OCI-LY7 (cell line): Measurements from ENCODE around the gene KLK13. TPM values are rescaled to one million over a fixed set of nuclear protein-coding genes. Genes with fewer than 3 reads are reported as not detected.

Experiments used
- BruUV-seq: library from RNA; stranded (reverse); fragments of 400-500 nt; replicated peaks from 2 replicates; lab custom pipeline; 2021; lab: Mats Ljungman, UMichigan
- CTCF ChIA-PET: fragments of 300-600 bp; sonication (Branson Sonifier 250); formaldehyde crosslinking; loops from one replicate; lab custom pipeline; 2022; ENCODE audit warnings: antibody characterized with exemption; ENCODE audit not compliant: unreplicated experiment; lab: Charles Lee
- POLR2A ChIA-PET: fragments of 300-600 bp; sonication (Branson Sonifier 250); formaldehyde crosslinking; loops from one replicate; lab custom pipeline; 2022; ENCODE audit warnings: antibody characterized with exemption; lab: Charles Lee
- DNase-seq: peaks from one replicate; pipeline ENCODE4 v3.0.0-alpha.2; 2015; ENCODE audit warnings: low spot score
- H2AFZ ChIP-seq: fragments of 200-600 bp; sonication (generic), shearing (Covaris generic); 2 replicates; pipeline ENCODE4 v1.6.1; 2014; ENCODE audit warnings: mild to moderate bottlenecking, antibody characterized with exemption, low read length, moderate library complexity
- H3K27ac ChIP-seq: fragments of 200-600 bp; sonication (generic); 2 replicates; pipeline ENCODE4 v1.5.1; 2014; ENCODE audit warnings: mixed run types, low read depth, mild to moderate bottlenecking, moderate library complexity, low read length, inconsistent platforms; ENCODE audit not compliant: poor library complexity, severe bottlenecking
- H3K36me3 ChIP-seq: fragments of 200-600 bp; sonication (generic); 2 replicates; pipeline ENCODE4 v1.6.1; 2014; ENCODE audit warnings: mild to moderate bottlenecking, antibody characterized with exemption, low read length, moderate library complexity, mixed read lengths; ENCODE audit not compliant: insufficient read depth
- H3K4me1 ChIP-seq: fragments of 200-600 bp; sonication (generic); 2 replicates; pipeline ENCODE4 v1.5.1; 2014; ENCODE audit warnings: mild to moderate bottlenecking, low read length; ENCODE audit not compliant: insufficient read depth, poor library complexity, severe bottlenecking
- H3K4me2 ChIP-seq: fragments of 200-600 bp; sonication (generic); 2 replicates; pipeline ENCODE4 v1.6.1; 2014; ENCODE audit warnings: mild to moderate bottlenecking, low read length
- H3K4me3 ChIP-seq: fragments of 200-600 bp; sonication (generic); 2 replicates; pipeline ENCODE4 v1.5.1; 2014; ENCODE audit warnings: mild to moderate bottlenecking, low read depth, low read length; ENCODE audit not compliant: poor library complexity, severe bottlenecking
- H3K79me2 ChIP-seq: fragments of 200-600 bp; sonication (generic); 2 replicates; pipeline ENCODE4 v1.6.1; 2016; ENCODE audit warnings: low read depth, mild to moderate bottlenecking, low read length, moderate library complexity, mixed read lengths; ENCODE audit not compliant: insufficient read depth
- H3K9me2 ChIP-seq: fragments of 200-600 bp; sonication (generic); 2 replicates; pipeline ENCODE4 v1.6.1; 2016; ENCODE audit warnings: mild to moderate bottlenecking, low read length, mixed read lengths; ENCODE audit not compliant: insufficient read depth
- H3K9me3 ChIP-seq: fragments of 200-600 bp; sonication (generic); 2 replicates; pipeline ENCODE4 v1.6.1; 2014; ENCODE audit warnings: mild to moderate bottlenecking, mixed run types, low read length, mixed read lengths
- H4K20me1 ChIP-seq: fragments of 200-600 bp; sonication (generic); 2 replicates; pipeline ENCODE4 v1.6.1; 2014; ENCODE audit warnings: mild to moderate bottlenecking, antibody characterized with exemption, low read length, moderate library complexity, mixed read lengths; ENCODE audit not compliant: insufficient read depth
- EZH2phosphoT487 ChIP-seq: fragments of 200-600 bp; sonication (generic); IDR thresholded peaks from 2 replicates; pipeline ENCODE4 v1.6.1; 2018; ENCODE audit warnings: low read depth, borderline replicate concordance, mild to moderate bottlenecking, mixed run types, antibody characterized with exemption, low read length, moderate library complexity, mixed read lengths
- intact Hi-C: fragments of 100-400 bp; cut with micrococcal nuclease; formaldehyde crosslinking; loops from one replicate; pipeline ENCODE4 v1.10.0; 2022; ENCODE audit not compliant: unreplicated experiment
- total RNA-seq, 2 experiments: library from RNA; depleted of rRNA in 1 of 2; stranded (reverse); fragments of >200 nt in 1 of 2; shearing (Covaris generic) in 1 of 2; gene quantifications; 2 replicates each; pipeline ENCODE4 v1.2.3, GENCODE V29; 2014 to 2022
- TF ChIP-seq, protein P1 (sequence below): fragments of 200-600 bp; sonication (generic); conservative IDR thresholded peaks from 2 replicates; pipeline ENCODE4 v1.5.1; 2014; ENCODE audit warnings: mild to moderate bottlenecking, antibody characterized with exemption, low read length, moderate library complexity, mixed read lengths

KLK13 gene
- total RNA-seq, 2 experiments from 2014 or later = not detected

DNA sequence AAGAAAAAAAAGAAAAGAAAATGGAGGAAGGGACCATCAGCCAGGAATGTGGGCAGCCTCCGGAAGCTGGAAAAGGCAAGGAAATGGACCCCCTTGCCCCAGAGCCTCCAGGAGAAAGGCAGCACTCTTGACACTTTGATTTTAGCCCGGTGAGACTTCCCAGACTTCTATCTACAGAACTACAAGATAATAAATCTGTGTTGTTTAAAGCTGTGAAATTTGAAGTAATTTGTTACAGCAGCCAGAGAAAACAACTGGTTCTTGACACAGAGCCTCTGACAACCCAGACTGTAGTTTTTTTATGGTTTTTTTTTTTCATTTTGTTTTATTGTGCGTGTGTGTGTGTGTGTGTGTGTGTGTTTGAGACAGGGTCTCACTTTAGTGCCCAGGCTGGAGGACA lies 35.7 kb upstream of the KLK13 start:
- TF ChIP-seq EZH2phosphoT487 = no peak
- TF ChIP-seq, protein P1, sequence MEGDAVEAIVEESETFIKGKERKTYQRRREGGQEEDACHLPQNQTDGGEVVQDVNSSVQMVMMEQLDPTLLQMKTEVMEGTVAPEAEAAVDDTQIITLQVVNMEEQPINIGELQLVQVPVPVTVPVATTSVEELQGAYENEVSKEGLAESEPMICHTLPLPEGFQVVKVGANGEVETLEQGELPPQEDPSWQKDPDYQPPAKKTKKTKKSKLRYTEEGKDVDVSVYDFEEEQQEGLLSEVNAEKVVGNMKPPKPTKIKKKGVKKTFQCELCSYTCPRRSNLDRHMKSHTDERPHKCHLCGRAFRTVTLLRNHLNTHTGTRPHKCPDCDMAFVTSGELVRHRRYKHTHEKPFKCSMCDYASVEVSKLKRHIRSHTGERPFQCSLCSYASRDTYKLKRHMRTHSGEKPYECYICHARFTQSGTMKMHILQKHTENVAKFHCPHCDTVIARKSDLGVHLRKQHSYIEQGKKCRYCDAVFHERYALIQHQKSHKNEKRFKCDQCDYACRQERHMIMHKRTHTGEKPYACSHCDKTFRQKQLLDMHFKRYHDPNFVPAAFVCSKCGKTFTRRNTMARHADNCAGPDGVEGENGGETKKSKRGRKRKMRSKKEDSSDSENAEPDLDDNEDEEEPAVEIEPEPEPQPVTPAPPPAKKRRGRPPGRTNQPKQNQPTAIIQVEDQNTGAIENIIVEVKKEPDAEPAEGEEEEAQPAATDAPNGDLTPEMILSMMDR = no peak
- BruUV-seq = no TSS peak
- ChIA-PET POLR2A (interaction anchor here (0.6 kb wide), 1 partner anchor 305 kb away, joined by 7 read pairs; no protein-coding TSS in a partner anchor), CTCF (no interaction called here)
- H3K4me3 ChIP-seq = no peak overlapping the region
- no peak overlapping the region for H3K27ac ChIP-seq
- intact Hi-C loops = no loop called here
- H3K9me2 ChIP-seq = no peaks in the 10 kb centered on the region
- no peaks in the 10 kb centered on the region for H3K9me3 ChIP-seq
- no peaks in the 10 kb centered on the region for H3K4me1 ChIP-seq
- no peak overlapping the region for H3K4me2 ChIP-seq
- H3K36me3 ChIP-seq = peaks cover 29% of the 10 kb centered on the region
- no peaks in the 10 kb centered on the region for H4K20me1 ChIP-seq
- H2AFZ ChIP-seq = no peak overlapping the region
- no peaks in the 10 kb centered on the region for H3K79me2 ChIP-seq
- DNase-seq = no peak

DNA sequence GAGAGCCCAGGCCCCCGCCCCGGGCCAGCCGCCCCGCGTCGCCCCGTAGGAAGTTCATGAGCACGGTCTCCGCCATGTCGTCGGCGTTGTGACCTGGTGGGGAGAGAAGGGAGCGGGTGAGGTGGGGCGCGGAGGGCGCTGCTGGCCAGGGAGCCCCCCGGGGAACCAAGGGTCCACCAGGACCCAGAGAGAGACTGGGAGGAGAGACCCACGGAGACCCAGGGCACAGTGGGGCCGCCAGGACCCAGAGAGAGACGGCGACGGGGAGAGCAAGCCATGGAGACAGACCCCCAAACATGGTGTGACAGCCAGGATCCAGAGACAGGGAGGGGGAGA lies 34.1 kb upstream of the KLK13 start:
- no peaks in the 10 kb centered on the region for H3K9me3 ChIP-seq
- no peak overlapping the region for H3K4me2 ChIP-seq
- no peak for TF ChIP-seq EZH2phosphoT487
- TF ChIP-seq, protein P1 = no peak
- no peak overlapping the region for H3K4me3 ChIP-seq
- POLR2A ChIA-PET = no interaction called here
- no peaks in the 10 kb centered on the region for H3K9me2 ChIP-seq
- intact Hi-C loops = no loop called here
- no peak overlapping the region for H2AFZ ChIP-seq
- CTCF ChIA-PET = no interaction called here
- no peak for DNase-seq
- no peaks in the 10 kb centered on the region for H3K4me1 ChIP-seq
- H4K20me1 ChIP-seq = no peaks in the 10 kb centered on the region
- BruUV-seq = no TSS peak
- H3K36me3 ChIP-seq = peaks cover 29% of the 10 kb centered on the region
- H3K27ac ChIP-seq = no peak overlapping the region
- no peaks in the 10 kb centered on the region for H3K79me2 ChIP-seq

DNA sequence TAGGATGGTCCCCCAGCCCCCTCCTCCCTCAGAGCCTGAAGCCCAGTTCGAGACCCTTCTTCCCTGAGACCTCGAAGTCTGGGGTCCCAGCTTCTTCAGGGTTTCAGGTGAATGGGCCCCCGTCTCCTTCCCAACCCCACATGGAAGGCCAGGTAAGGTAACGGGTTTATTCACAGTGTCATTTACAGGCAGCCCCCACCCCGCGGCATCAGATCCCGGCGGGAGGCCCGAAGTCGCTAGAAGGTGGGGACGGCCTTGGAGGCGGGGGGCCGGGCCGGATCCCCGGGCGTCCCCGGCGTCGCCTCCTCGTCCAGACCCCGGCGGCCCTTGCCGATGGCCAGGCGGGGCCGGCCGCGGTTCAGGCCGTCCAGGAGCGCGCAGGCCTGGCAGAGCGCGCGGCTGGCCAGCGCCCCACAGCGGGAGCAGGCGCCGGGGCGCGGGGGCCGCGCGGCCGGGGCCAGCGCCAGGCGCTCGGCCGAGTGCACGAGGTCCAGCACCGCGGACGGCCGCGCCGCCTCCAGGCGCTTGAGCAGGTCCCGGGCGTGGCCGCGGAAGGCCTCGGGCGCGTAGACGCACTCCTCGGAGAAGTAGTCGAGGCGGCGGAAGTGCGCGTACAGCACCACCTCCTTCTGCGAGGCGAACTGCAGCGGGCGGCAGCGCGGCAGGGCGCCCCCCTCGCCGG lies 33.6 kb upstream of the KLK13 start:
- H3K9me2 ChIP-seq = no peaks in the 10 kb centered on the region
- no peaks in the 10 kb centered on the region for H3K4me1 ChIP-seq
- no TSS peak for BruUV-seq

More for the DNA sequence above, 33.6 kb upstream of the KLK13 start:
- no peak overlapping the region for H3K4me2 ChIP-seq
- no peak for DNase-seq
- H3K9me3 ChIP-seq = no peaks in the 10 kb centered on the region
- no peak overlapping the region for H3K27ac ChIP-seq
- no peak overlapping the region for H2AFZ ChIP-seq
- intact Hi-C loops = no loop called here
- peaks cover 29% of the 10 kb centered on the region for H3K36me3 ChIP-seq
- H3K4me3 ChIP-seq = no peak overlapping the region
- ChIA-PET POLR2A (no interaction called here), CTCF (no interaction called here)
- TF ChIP-seq EZH2phosphoT487 = no peak
- TF ChIP-seq, protein P1 = no peak
- no peaks in the 10 kb centered on the region for H4K20me1 ChIP-seq
- H3K79me2 ChIP-seq = no peaks in the 10 kb centered on the region
